HFFc6 (cell line): ENCODE results near the gene PDE4D. TPM values are rescaled to one million over a fixed set of nuclear protein-coding genes. Genes with fewer than 3 reads are reported as not detected.

Source experiments
- DNase-seq: peaks from one replicate; pipeline ENCODE4 v3.0.0-alpha.2; 2018
- H3K27ac Mint-ChIP-seq: 2 replicates; pipeline ENCODE4 v1.8.0; 2020; ENCODE audit warnings: mild to moderate bottlenecking, mixed read lengths
- H3K27me3 Mint-ChIP-seq: 2 replicates; pipeline ENCODE4 v1.8.0; 2021; ENCODE audit warnings: mild to moderate bottlenecking, moderate library complexity, mixed read lengths; ENCODE audit not compliant: insufficient read depth
- H3K36me3 Mint-ChIP-seq: 2 replicates; pipeline ENCODE4 v1.8.0; 2021; ENCODE audit warnings: low read depth, mixed read lengths
- H3K4me1 Mint-ChIP-seq: 2 replicates; pipeline ENCODE4 v1.8.0; 2020; ENCODE audit warnings: low read depth, mixed read lengths
- H3K4me3 Mint-ChIP-seq: 2 replicates; pipeline ENCODE4 v1.8.0; 2020; ENCODE audit warnings: mild to moderate bottlenecking, moderate library complexity, mixed read lengths
- H3K9me3 Mint-ChIP-seq: 2 replicates; pipeline ENCODE4 v1.8.0; 2020; ENCODE audit warnings: mild to moderate bottlenecking, mixed read lengths
- CTCF ChIP-seq: fragments of 200-600 bp; sonication (generic); IDR thresholded peaks from 2 replicates; pipeline ENCODE4 v1.5.0; 2021; ENCODE audit warnings: antibody characterized with exemption, mild to moderate bottlenecking
- total RNA-seq, 6 experiments: library from RNA; stranded (reverse); fragmentation: NEBNext Ultra II Directional; extraction: Animal tissue kit (Norgen Biotek cat#: 25700); gene quantifications; 2 replicates in 1 of 6; 3 replicates in 5 of 6; pipeline ENCODE4 v1.2.3, GENCODE V29; 2021

Gene PDE4D
- total RNA-seq, 6 experiments from 2014 or later, result 1.8 to 7.3 (median 6.2) TPM

GRCh38 chr5:59002162-59002825 lies 891.2 kb downstream of the PDE4D start:
- no peak overlapping the region for H3K4me3 Mint-ChIP-seq

GRCh38 chr5:59001716-59002115 lies 891.8 kb downstream of the PDE4D start:
- Mint-ChIP-seq H3K4me1 (peaks cover 15% of the 10 kb centered on the region), H3K27ac (no peak overlapping the region), H3K27me3 (no peaks in the 10 kb centered on the region), H3K9me3 (no peaks in the 10 kb centered on the region), H3K36me3 (no peaks in the 10 kb centered on the region), H3K4me3 (no peak overlapping the region)
- DNase-seq, result no peak
- TF ChIP-seq CTCF, result no peak

More at GRCh38 chr5:59002162-59002825, 891.2 kb downstream of the PDE4D start:
- no peak overlapping the region for H3K27ac Mint-ChIP-seq
- TF ChIP-seq CTCF, result no peak
- no peaks in the 10 kb centered on the region for H3K27me3 Mint-ChIP-seq
- H3K36me3 Mint-ChIP-seq, result no peaks in the 10 kb centered on the region
- H3K4me1 Mint-ChIP-seq, result peaks cover 15% of the 10 kb centered on the region
- DNase-seq, result no peak
- no peaks in the 10 kb centered on the region for H3K9me3 Mint-ChIP-seq

- H3K27ac Mint-ChIP-seq, result no peak overlapping the region
- no peaks in the 10 kb centered on the region for H3K27me3 Mint-ChIP-seq
- no peak for DNase-seq
- H3K4me3 Mint-ChIP-seq, result no peak overlapping the region
- H3K4me1 Mint-ChIP-seq, result peaks cover 15% of the 10 kb centered on the region
- no peaks in the 10 kb centered on the region for H3K9me3 Mint-ChIP-seq
- no peaks in the 10 kb centered on the region for H3K36me3 Mint-ChIP-seq
- no peak for TF ChIP-seq CTCF
Measured at GRCh38 chr5:59001154-59001553, 892.4 kb downstream of the PDE4D start.

- H3K27ac Mint-ChIP-seq, result no peak overlapping the region
- no peak for TF ChIP-seq CTCF
- no peaks in the 10 kb centered on the region for H3K27me3 Mint-ChIP-seq
- DNase-seq, result no peak
- peaks cover 15% of the 10 kb centered on the region for H3K4me1 Mint-ChIP-seq
- no peaks in the 10 kb centered on the region for H3K36me3 Mint-ChIP-seq
- no peak overlapping the region for H3K4me3 Mint-ChIP-seq
- no peaks in the 10 kb centered on the region for H3K9me3 Mint-ChIP-seq
Measured at GRCh38 chr5:59000211-59000610, 893.3 kb downstream of the PDE4D start.

GRCh38 chr5:58999804-59000203 lies 893.7 kb downstream of the PDE4D start:
- Mint-ChIP-seq H3K36me3 (no peaks in the 10 kb centered on the region), H3K27ac (no peak overlapping the region), H3K27me3 (no peaks in the 10 kb centered on the region), H3K4me3 (no peak overlapping the region), H3K9me3 (no peaks in the 10 kb centered on the region), H3K4me1 (peaks cover 15% of the 10 kb centered on the region)
- no peak for TF ChIP-seq CTCF
- DNase-seq, result no peak
